K562 (cell line): ENCODE data around the gene GDF15. TPM values are rescaled to one million over a fixed set of nuclear protein-coding genes. Genes with fewer than 3 reads are reported as not detected.

ENCODE experiments used
- RHOXF2B ChIP-seq: fragments of 250-450 bp; sonication (Bioruptor Pico); conservative IDR thresholded peaks from 2 replicates; pipeline ENCODE4 v1.5.1; 2021
- U2AF1 ChIP-seq: fragments of 200-400 bp; formaldehyde crosslinking; optimal IDR thresholded peaks from 2 replicates; pipeline ENCODE3; 2017; ENCODE audit warnings: mild to moderate bottlenecking, low read depth, low read length, moderate library complexity
- ZNF217 ChIP-seq: sonication (generic); formaldehyde crosslinking; IDR thresholded peaks from 2 replicates; pipeline ENCODE4 v1.8.0; 2022; ENCODE audit warnings: mild to moderate bottlenecking, missing genetic modification reagents
- polyA plus RNA-seq, 8 experiments: library from polyadenylated mRNA; depleted of rRNA in 4 of 8; stranded (reverse) in 5 of 8; unstranded in 3 of 8; fragments of >200 nt; fragmentation: Nextera tagmentation in 2 of 8; fragmentation: Illumina TruSeq in 1 of 8; extraction: Ambion mirVana in 2 of 8; extraction: Trizol in 1 of 8; gene quantifications; 2 replicates each; pipeline versions ENCODE4 v1.2.1 to v1.2.3, GENCODE V29; 2011 to 2014; ENCODE audit warnings: inconsistent platforms in 1 of 8, missing spikeins in 1 of 8
- total RNA-seq, 7 experiments: library from RNA; depleted of rRNA in 6 of 7; stranded (reverse); fragments of >200 nt in 6 of 7; fragmentation: Illumina TruSeq in 2 of 7; extraction: Trizol in 2 of 7; gene quantifications; 2 replicates each; pipeline versions ENCODE4 v1.2.1 to v1.2.3, GENCODE V29; 2011 to 2021; ENCODE audit warnings: low replicate concordance in 1 of 7
- TF ChIP-seq, protein P1 (sequence below): sonication (generic); formaldehyde crosslinking; IDR thresholded peaks from 2 replicates; pipeline ENCODE4 v1.8.0; 2022; ENCODE audit warnings: mild to moderate bottlenecking, missing genetic modification reagents
- TF ChIP-seq, protein P2 (sequence below): fragments of 250-450 bp; sonication (Bioruptor Pico); IDR thresholded peaks from 2 replicates; pipeline ENCODE4 v1.8.0; 2021; ENCODE audit warnings: moderate library complexity, mild to moderate bottlenecking, inconsistent platforms
- TF ChIP-seq, protein P3 (sequence below): fragments of 450-650 bp; IDR thresholded peaks from 2 replicates; pipeline ENCODE4 v1.6.1; 2017; ENCODE audit warnings: antibody characterized with exemption, mild to moderate bottlenecking
- TF ChIP-seq, protein P4 (sequence below): fragments of 450-650 bp; formaldehyde crosslinking; IDR thresholded peaks from 2 replicates; pipeline ENCODE4 v1.4.0; 2022; ENCODE audit warnings: missing genetic modification characterization

The GDF15 gene
- total and polyA plus RNA-seq, 9 of the 15 experiments (the other 6 are each of a cell fraction or from before 2014, with no cell fraction given): 2.3 to 82.4 (median 12.5) TPM

DNA sequence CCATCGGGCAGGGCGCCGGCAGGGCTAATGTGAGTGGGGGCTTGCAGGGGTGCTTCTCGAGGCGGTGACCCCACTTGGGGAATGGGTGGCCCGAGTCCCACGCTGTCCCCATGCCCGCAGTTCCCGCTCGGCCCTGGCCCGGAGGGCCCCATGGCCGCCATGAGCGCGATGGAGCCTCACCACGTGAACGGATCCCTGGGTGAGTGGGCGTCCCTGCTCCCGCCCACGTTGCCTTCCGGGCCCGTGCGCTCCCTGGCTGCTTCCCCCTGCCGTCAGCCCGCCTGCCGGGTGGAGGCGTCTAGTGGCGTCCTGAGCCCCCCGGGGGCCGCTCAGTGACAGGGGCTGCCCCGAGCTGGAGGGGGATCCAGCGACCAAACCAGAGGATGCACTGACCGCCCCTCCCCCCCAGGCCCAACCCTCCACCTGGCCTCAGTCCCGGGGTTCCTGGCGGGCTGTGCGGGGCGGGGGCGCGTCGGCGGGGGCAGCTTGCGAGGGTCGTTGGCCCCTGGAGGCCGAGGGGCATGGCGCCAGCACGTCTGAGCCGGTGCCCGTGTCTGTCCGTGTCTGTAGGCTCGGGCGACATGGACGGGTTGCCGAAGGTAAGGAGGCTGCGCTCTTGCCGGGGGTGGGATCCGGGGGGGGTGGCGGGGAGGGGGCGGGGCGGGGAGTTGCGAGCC, 47.2 kb downstream of the GDF15 start (continued):
- TF ChIP-seq, protein P1, sequence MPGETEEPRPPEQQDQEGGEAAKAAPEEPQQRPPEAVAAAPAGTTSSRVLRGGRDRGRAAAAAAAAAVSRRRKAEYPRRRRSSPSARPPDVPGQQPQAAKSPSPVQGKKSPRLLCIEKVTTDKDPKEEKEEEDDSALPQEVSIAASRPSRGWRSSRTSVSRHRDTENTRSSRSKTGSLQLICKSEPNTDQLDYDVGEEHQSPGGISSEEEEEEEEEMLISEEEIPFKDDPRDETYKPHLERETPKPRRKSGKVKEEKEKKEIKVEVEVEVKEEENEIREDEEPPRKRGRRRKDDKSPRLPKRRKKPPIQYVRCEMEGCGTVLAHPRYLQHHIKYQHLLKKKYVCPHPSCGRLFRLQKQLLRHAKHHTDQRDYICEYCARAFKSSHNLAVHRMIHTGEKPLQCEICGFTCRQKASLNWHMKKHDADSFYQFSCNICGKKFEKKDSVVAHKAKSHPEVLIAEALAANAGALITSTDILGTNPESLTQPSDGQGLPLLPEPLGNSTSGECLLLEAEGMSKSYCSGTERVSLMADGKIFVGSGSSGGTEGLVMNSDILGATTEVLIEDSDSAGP (CRISPR knock-in tag): 0 out of 2 replicates have a peak, but pooled peaks have one; percentile 37
- TF ChIP-seq, protein P2, sequence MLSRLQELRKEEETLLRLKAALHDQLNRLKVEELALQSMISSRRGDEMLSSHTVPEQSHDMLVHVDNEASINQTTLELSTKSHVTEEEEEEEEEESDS (CRISPR knock-in tag): no peak
- TF ChIP-seq U2AF1 (peak; percentile 32), RHOXF2B (no peak), ZNF217 (CRISPR knock-in tag) (no peak)
- TF ChIP-seq, protein P3, sequence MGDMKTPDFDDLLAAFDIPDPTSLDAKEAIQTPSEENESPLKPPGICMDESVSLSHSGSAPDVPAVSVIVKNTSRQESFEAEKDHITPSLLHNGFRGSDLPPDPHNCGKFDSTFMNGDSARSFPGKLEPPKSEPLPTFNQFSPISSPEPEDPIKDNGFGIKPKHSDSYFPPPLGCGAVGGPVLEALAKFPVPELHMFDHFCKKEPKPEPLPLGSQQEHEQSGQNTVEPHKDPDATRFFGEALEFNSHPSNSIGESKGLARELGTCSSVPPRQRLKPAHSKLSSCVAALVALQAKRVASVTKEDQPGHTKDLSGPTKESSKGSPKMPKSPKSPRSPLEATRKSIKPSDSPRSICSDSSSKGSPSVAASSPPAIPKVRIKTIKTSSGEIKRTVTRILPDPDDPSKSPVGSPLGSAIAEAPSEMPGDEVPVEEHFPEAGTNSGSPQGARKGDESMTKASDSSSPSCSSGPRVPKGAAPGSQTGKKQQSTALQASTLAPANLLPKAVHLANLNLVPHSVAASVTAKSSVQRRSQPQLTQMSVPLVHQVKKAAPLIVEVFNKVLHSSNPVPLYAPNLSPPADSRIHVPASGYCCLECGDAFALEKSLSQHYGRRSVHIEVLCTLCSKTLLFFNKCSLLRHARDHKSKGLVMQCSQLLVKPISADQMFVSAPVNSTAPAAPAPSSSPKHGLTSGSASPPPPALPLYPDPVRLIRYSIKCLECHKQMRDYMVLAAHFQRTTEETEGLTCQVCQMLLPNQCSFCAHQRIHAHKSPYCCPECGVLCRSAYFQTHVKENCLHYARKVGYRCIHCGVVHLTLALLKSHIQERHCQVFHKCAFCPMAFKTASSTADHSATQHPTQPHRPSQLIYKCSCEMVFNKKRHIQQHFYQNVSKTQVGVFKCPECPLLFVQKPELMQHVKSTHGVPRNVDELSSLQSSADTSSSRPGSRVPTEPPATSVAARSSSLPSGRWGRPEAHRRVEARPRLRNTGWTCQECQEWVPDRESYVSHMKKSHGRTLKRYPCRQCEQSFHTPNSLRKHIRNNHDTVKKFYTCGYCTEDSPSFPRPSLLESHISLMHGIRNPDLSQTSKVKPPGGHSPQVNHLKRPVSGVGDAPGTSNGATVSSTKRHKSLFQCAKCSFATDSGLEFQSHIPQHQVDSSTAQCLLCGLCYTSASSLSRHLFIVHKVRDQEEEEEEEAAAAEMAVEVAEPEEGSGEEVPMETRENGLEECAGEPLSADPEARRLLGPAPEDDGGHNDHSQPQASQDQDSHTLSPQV: peak; percentile 94
- TF ChIP-seq, protein P4, sequence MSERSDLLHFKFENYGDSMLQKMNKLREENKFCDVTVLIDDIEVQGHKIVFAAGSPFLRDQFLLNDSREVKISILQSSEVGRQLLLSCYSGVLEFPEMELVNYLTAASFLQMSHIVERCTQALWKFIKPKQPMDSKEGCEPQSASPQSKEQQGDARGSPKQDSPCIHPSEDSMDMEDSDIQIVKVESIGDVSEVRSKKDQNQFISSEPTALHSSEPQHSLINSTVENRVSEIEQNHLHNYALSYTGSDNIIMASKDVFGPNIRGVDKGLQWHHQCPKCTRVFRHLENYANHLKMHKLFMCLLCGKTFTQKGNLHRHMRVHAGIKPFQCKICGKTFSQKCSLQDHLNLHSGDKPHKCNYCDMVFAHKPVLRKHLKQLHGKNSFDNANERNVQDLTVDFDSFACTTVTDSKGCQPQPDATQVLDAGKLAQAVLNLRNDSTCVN (CRISPR knock-in tag): no peak
